ENCODE results near the gene FBN1.

GRCh38 chr15:48657950-48658591 lies 12.6 kb upstream of the FBN1 start:
- no peak for TF ChIP-seq CTCF (IDR thresholded peaks at IDR 0.05)
- TF ChIP-seq EP300 (IDR thresholded peaks at IDR 0.05) = no peak

All from sigmoid colon (tissue), 4 donors.